Measurements from ENCODE around the gene DENND1C.

Gene DENND1C

GRCh38 chr19:6433663-6434062 is 47.9 kb downstream of the DENND1C start, which contains the start of gene SLC25A41:
TSS of gene SLC25A41 (minus strand) at chr19:6433763. CDS start at chr19:6433693, 70 bp downstream.
- Histone ChIP-seq H3K4me1 (ENCODE audit: insufficient read depth, low read length, poor library complexity, severe bottlenecking) (peaks cover 5% of the 10 kb centered on the region), H3K36me3 (ENCODE audit: insufficient read depth, low read length) (no peaks in the 10 kb centered on the region), H3K4me2 (ENCODE audit: low read depth, low read length, poor library complexity, severe bottlenecking) (no peak within 1 kb of the TSS), H4K20me1 (ENCODE audit: insufficient read depth, low read length, poor library complexity, severe bottlenecking) (no peaks in the 10 kb centered on the region), H3K4me3 (ENCODE audit: low read length, poor library complexity, severe bottlenecking) (no peak within 1 kb of the TSS), H3K9ac (ENCODE audit: low read depth, low read length, poor library complexity, severe bottlenecking) (no peak within 1 kb of the TSS), H3F3A (ENCODE audit: low read depth) (no peaks in the 10 kb centered on the region), H3K9me3 (ENCODE audit: insufficient read depth, low read depth, low read length) (no peaks in the 10 kb centered on the region), H3K9me2 (replicated peaks; ENCODE audit: low read depth, low read length) (no peaks in the 10 kb centered on the region), H3K79me2 (ENCODE audit: insufficient read depth, low read length) (no peaks in the 10 kb centered on the region), H3K27me3 (ENCODE audit: insufficient read depth, low read length, poor library complexity, severe bottlenecking) (no peaks in the 10 kb centered on the region), H2AFZ (ENCODE audit: low read length) (no peak within 1 kb of the TSS)
- TF ChIP-seq, protein P1, sequence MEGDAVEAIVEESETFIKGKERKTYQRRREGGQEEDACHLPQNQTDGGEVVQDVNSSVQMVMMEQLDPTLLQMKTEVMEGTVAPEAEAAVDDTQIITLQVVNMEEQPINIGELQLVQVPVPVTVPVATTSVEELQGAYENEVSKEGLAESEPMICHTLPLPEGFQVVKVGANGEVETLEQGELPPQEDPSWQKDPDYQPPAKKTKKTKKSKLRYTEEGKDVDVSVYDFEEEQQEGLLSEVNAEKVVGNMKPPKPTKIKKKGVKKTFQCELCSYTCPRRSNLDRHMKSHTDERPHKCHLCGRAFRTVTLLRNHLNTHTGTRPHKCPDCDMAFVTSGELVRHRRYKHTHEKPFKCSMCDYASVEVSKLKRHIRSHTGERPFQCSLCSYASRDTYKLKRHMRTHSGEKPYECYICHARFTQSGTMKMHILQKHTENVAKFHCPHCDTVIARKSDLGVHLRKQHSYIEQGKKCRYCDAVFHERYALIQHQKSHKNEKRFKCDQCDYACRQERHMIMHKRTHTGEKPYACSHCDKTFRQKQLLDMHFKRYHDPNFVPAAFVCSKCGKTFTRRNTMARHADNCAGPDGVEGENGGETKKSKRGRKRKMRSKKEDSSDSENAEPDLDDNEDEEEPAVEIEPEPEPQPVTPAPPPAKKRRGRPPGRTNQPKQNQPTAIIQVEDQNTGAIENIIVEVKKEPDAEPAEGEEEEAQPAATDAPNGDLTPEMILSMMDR (conservative IDR thresholded peaks at IDR 0.05; ENCODE audit: low read length), result no peak
- TF ChIP-seq EZH2phosphoT487 (IDR thresholded peaks at IDR 0.05; ENCODE audit: borderline replicate concordance), result no peak

DNA sequence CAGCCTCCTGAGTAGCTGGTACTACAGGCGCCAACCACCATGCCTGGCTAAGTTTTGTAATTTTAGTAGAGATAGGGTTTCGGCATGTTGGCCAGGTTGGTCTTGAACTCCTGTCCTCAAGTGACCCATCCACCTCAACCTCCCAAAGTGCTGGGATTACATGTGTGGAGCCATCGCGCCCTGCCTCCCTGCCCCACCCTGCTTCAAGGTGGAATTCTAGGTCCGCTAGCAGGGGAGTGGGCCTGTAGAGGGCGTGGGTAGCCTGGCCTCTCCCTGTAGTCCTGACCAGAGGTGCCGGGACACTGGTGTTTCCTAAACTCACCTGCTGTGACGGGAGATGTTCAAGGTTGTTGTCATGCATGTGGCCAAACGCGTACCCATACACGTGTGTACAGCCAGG is 48.4 kb downstream of the DENND1C start:
- Histone ChIP-seq H3K27me3 (ENCODE audit: insufficient read depth, low read length, poor library complexity, severe bottlenecking) (no peaks in the 10 kb centered on the region), H2AFZ (ENCODE audit: low read length) (no peak overlapping the region), H3F3A (ENCODE audit: low read depth) (no peaks in the 10 kb centered on the region), H3K9me3 (ENCODE audit: insufficient read depth, low read depth, low read length) (no peaks in the 10 kb centered on the region), H3K36me3 (ENCODE audit: insufficient read depth, low read length) (no peaks in the 10 kb centered on the region), H3K4me3 (ENCODE audit: low read length, poor library complexity, severe bottlenecking) (no peak overlapping the region), H3K9me2 (replicated peaks; ENCODE audit: low read depth, low read length) (no peaks in the 10 kb centered on the region), H3K9ac (ENCODE audit: low read depth, low read length, poor library complexity, severe bottlenecking) (no peak overlapping the region), H3K4me1 (ENCODE audit: insufficient read depth, low read length, poor library complexity, severe bottlenecking) (peaks cover 5% of the 10 kb centered on the region), H3K79me2 (ENCODE audit: insufficient read depth, low read length) (no peaks in the 10 kb centered on the region), H3K4me2 (ENCODE audit: low read depth, low read length, poor library complexity, severe bottlenecking) (no peak overlapping the region), H4K20me1 (ENCODE audit: insufficient read depth, low read length, poor library complexity, severe bottlenecking) (no peaks in the 10 kb centered on the region)
- TF ChIP-seq, protein P1 (conservative IDR thresholded peaks at IDR 0.05; ENCODE audit: low read length), result no peak
- no peak for TF ChIP-seq EZH2phosphoT487 (IDR thresholded peaks at IDR 0.05; ENCODE audit: borderline replicate concordance)

GRCh38 chr19:6431891-6432290 is 49.7 kb downstream of the DENND1C start:
- Histone ChIP-seq H3K27me3 (ENCODE audit: insufficient read depth, low read length, poor library complexity, severe bottlenecking) (no peaks in the 10 kb centered on the region), H4K20me1 (ENCODE audit: insufficient read depth, low read length, poor library complexity, severe bottlenecking) (no peaks in the 10 kb centered on the region), H3K36me3 (ENCODE audit: insufficient read depth, low read length) (no peaks in the 10 kb centered on the region), H3K79me2 (ENCODE audit: insufficient read depth, low read length) (no peaks in the 10 kb centered on the region), H3F3A (ENCODE audit: low read depth) (no peaks in the 10 kb centered on the region), H3K9me2 (replicated peaks; ENCODE audit: low read depth, low read length) (no peaks in the 10 kb centered on the region), H3K9ac (ENCODE audit: low read depth, low read length, poor library complexity, severe bottlenecking) (no peak overlapping the region), H3K4me3 (ENCODE audit: low read length, poor library complexity, severe bottlenecking) (no peak overlapping the region), H3K9me3 (ENCODE audit: insufficient read depth, low read depth, low read length) (no peaks in the 10 kb centered on the region), H3K4me1 (ENCODE audit: insufficient read depth, low read length, poor library complexity, severe bottlenecking) (peaks cover 5% of the 10 kb centered on the region), H3K4me2 (ENCODE audit: low read depth, low read length, poor library complexity, severe bottlenecking) (no peak overlapping the region), H2AFZ (ENCODE audit: low read length) (no peak overlapping the region)
- TF ChIP-seq, protein P1 (conservative IDR thresholded peaks at IDR 0.05; ENCODE audit: low read length), result no peak
- TF ChIP-seq EZH2phosphoT487 (IDR thresholded peaks at IDR 0.05; ENCODE audit: borderline replicate concordance), result no peak

Data from Loucy (cell line).